GM23338 (cell line): ENCODE data around the gene FURIN. TPM values are rescaled to one million over a fixed set of nuclear protein-coding genes. Genes with fewer than 3 reads are reported as not detected.

Experiments used
- ATAC-seq: fragments of 200-7000 bp; cut with Tn5 transposase; 3 replicates; pipeline ENCODE4 v1.9.1; 2020
- DNase-seq: peaks from one replicate; pipeline ENCODE4 v3.0.0-alpha.2; 2015; ENCODE audit warnings: low spot score
- H2AFZ ChIP-seq: fragments of 200-600 bp; sonication (generic); 2 replicates; pipeline ENCODE4 v1.8.0; 2016; ENCODE audit warnings: antibody characterized with exemption, mild to moderate bottlenecking, moderate library complexity
- H3F3A ChIP-seq: fragments of 200-600 bp; sonication (generic); replicated peaks from 2 replicates; pipeline ENCODE4 v1.8.0; 2017; ENCODE audit warnings: antibody characterized with exemption, mixed run types, low read depth
- H3K27ac ChIP-seq: fragments of 200-600 bp; sonication (generic); 2 replicates; pipeline ENCODE4 v1.6.1; 2016; ENCODE audit warnings: low read depth
- H3K27me3 ChIP-seq: fragments of 200-600 bp; sonication (generic); 2 replicates; pipeline ENCODE4 v1.8.0; 2016; ENCODE audit warnings: mild to moderate bottlenecking, mixed run types, moderate library complexity; ENCODE audit not compliant: insufficient read depth
- H3K36me3 ChIP-seq: fragments of 200-600 bp; sonication (generic); 2 replicates; pipeline ENCODE4 v1.8.0; 2016; ENCODE audit warnings: mild to moderate bottlenecking; ENCODE audit not compliant: insufficient read depth
- H3K4me1 ChIP-seq: fragments of 200-600 bp; sonication (generic); 2 replicates; pipeline ENCODE4 v1.8.0; 2016; ENCODE audit warnings: mild to moderate bottlenecking, moderate library complexity; ENCODE audit not compliant: insufficient read depth
- H3K4me2 ChIP-seq: fragments of 200-600 bp; sonication (generic); 2 replicates; pipeline ENCODE4 v1.7.1; 2017; ENCODE audit warnings: mixed run types
- H3K4me3 ChIP-seq: fragments of 200-600 bp; sonication (generic); 2 replicates; pipeline ENCODE4 v1.6.1; 2016; ENCODE audit warnings: mixed run types
- H3K79me2 ChIP-seq: fragments of 200-600 bp; sonication (generic); replicated peaks from 2 replicates; pipeline ENCODE4 v1.8.0; 2017; ENCODE audit warnings: mild to moderate bottlenecking; ENCODE audit not compliant: insufficient read depth
- H3K9me2 ChIP-seq: fragments of 200-600 bp; sonication (generic); 2 replicates; pipeline ENCODE4 v1.8.0; 2017; ENCODE audit not compliant: insufficient read depth
- H4K20me1 ChIP-seq: fragments of 200-600 bp; sonication (generic); replicated peaks from 2 replicates; pipeline ENCODE4 v1.8.0; 2017; ENCODE audit warnings: mild to moderate bottlenecking; ENCODE audit not compliant: insufficient read depth
- H3K27ac Mint-ChIP-seq: 2 replicates; pipeline ENCODE4 v1.8.0; 2020; ENCODE audit warnings: inconsistent platforms, mild to moderate bottlenecking, moderate library complexity, mixed read lengths
- H3K27me3 Mint-ChIP-seq: 3 replicates; pipeline ENCODE4 v1.8.0; 2022; ENCODE audit warnings: low read depth, mild to moderate bottlenecking, moderate library complexity, mixed read lengths, inconsistent platforms; ENCODE audit not compliant: insufficient read depth, poor library complexity
- H3K36me3 Mint-ChIP-seq: 3 replicates; pipeline ENCODE4 v1.8.0; 2021; ENCODE audit warnings: low read depth, mild to moderate bottlenecking, inconsistent platforms, moderate library complexity, mixed read lengths
- H3K4me1 Mint-ChIP-seq: 3 replicates; pipeline ENCODE4 v1.8.0; 2020; ENCODE audit warnings: mild to moderate bottlenecking, inconsistent platforms, mixed read lengths
- H3K4me3 Mint-ChIP-seq: 3 replicates; pipeline ENCODE4 v1.8.0; 2021; ENCODE audit warnings: moderate library complexity, mild to moderate bottlenecking, inconsistent platforms, mixed read lengths
- H3K9me3 Mint-ChIP-seq: 3 replicates; pipeline ENCODE4 v1.8.0; 2020; ENCODE audit warnings: moderate library complexity, mild to moderate bottlenecking, inconsistent platforms, mixed read lengths
- CREB1 ChIP-seq: fragments of 250-450 bp; sonication (Bioruptor Pico); IDR thresholded peaks from 2 replicates; pipeline ENCODE4 v1.5.0; 2020; ENCODE audit warnings: low read depth, mild to moderate bottlenecking, moderate library complexity
- ETS1 ChIP-seq: IDR thresholded peaks from 2 replicates; pipeline ENCODE4 v1.6.1; 2016; ENCODE audit warnings: antibody characterized with exemption
- EZH2 ChIP-seq: fragments of 200-600 bp; sonication (generic); IDR thresholded peaks from one replicate; pipeline ENCODE4 v1.8.0; 2017; ENCODE audit warnings: antibody characterized with exemption, mild to moderate bottlenecking, low read depth; ENCODE audit not compliant: unreplicated experiment
- EZH2phosphoT487 ChIP-seq: fragments of 200-600 bp; sonication (generic); IDR thresholded peaks from one replicate; pipeline ENCODE4 v1.8.1; 2018; ENCODE audit warnings: antibody characterized with exemption; ENCODE audit not compliant: unreplicated experiment
- JUNB ChIP-seq: IDR thresholded peaks from one replicate; pipeline ENCODE4 v1.6.1; 2016; ENCODE audit warnings: antibody characterized with exemption; ENCODE audit not compliant: unreplicated experiment
- NANOG ChIP-seq: IDR thresholded peaks from 2 replicates; pipeline ENCODE4 v1.6.1; 2016; ENCODE audit warnings: antibody characterized with exemption, borderline replicate concordance
- POLR2AphosphoS5 ChIP-seq: IDR thresholded peaks from 2 replicates; pipeline ENCODE4 v1.6.1; 2016; ENCODE audit warnings: antibody characterized with exemption, low read depth
- STAT1 ChIP-seq: IDR thresholded peaks from one replicate; pipeline ENCODE4 v1.6.1; 2016; ENCODE audit warnings: antibody characterized with exemption; ENCODE audit not compliant: unreplicated experiment
- ZNF114 ChIP-seq: fragments of 250-450 bp; sonication (Bioruptor Pico); IDR thresholded peaks from 2 replicates; pipeline ENCODE4 v1.5.0; 2020; ENCODE audit warnings: mild to moderate bottlenecking, moderate library complexity
- ZNF331 ChIP-seq: fragments of 250-450 bp; sonication (Bioruptor Pico); IDR thresholded peaks from 2 replicates; pipeline ENCODE4 v1.5.0; 2020; ENCODE audit warnings: low read depth, mild to moderate bottlenecking, moderate library complexity
- polyA plus RNA-seq: library from polyadenylated mRNA; unstranded; fragments of >200 nt; fragmentation: Nextera tagmentation; extraction: Ambion mirVana; gene quantifications from 2 replicates; pipeline ENCODE4 v1.2.1, GENCODE V29; 2016
- total RNA-seq: library from RNA; depleted of rRNA; stranded (reverse); fragments of >200 nt; shearing (Covaris generic); gene quantifications from 2 replicates; pipeline ENCODE4 v1.2.3, GENCODE V29; 2014
- TF ChIP-seq, protein P1 (sequence below), 2 experiments: fragments of 200-600 bp in 1 of 2; sonication (generic) in 1 of 2; conservative IDR thresholded peaks; 2 replicates each; pipeline versions ENCODE4 v1.5.1 to v1.6.1; 2016 to 2017; ENCODE audit warnings: antibody characterized with exemption in 2 of 2, low read depth in 2 of 2, mild to moderate bottlenecking in 2 of 2, moderate library complexity in 1 of 2
- TF ChIP-seq, protein P2 (sequence below): IDR thresholded peaks from one replicate; pipeline ENCODE4 v1.6.1; 2018; ENCODE audit warnings: antibody characterized with exemption; ENCODE audit not compliant: unreplicated experiment
- TF ChIP-seq, protein P3 (sequence below): fragments of 250-450 bp; sonication (Bioruptor Pico); IDR thresholded peaks from 2 replicates; pipeline ENCODE4 v1.5.0; 2020; ENCODE audit warnings: mild to moderate bottlenecking, moderate library complexity

FURIN gene
- total and polyA plus RNA-seq, 2 experiments from 2014 or later, result 6.3 to 20.9 TPM

DNA sequence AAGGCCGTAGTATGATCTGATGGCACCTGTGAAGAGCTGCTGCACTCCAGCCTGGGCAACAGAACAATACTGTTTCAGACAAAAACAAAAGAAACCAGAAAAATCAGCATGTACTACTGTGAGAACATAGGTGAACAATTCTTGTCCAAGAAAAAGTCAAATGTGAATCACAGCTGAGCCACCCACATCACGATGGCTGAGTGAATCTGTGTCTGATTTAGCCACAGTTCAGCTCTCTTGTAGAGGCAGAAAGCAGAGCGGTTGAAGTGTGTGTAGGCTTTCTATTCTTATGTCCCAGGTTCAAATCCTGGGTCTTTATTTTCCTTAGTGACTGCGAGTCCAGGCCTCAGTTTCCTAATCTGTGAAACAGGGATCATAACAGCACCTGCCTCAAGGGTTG, 4.4 kb upstream of the FURIN start:
- H3K4me3 ChIP-seq, result no peak overlapping the region
- ATAC-seq, result no peak
- Mint-ChIP-seq H3K27ac (no peak overlapping the region), H3K4me3 (no peak overlapping the region), H3K36me3 (no peaks in the 10 kb centered on the region), H3K4me1 (peaks cover 29% of the 10 kb centered on the region), H3K27me3 (peaks cover 7% of the 10 kb centered on the region), H3K9me3 (no peaks in the 10 kb centered on the region)
- no peaks in the 10 kb centered on the region for H3K27me3 ChIP-seq
- H3K27ac ChIP-seq, result no peak overlapping the region
- DNase-seq, result no peak
- peaks cover 21% of the 10 kb centered on the region for H3K4me1 ChIP-seq
- H3K79me2 ChIP-seq, result no peaks in the 10 kb centered on the region
- H3F3A ChIP-seq, result peaks cover 3% of the 10 kb centered on the region
- H2AFZ ChIP-seq, result no peak overlapping the region
- no peaks in the 10 kb centered on the region for H3K9me2 ChIP-seq
- TF ChIP-seq, protein P1, sequence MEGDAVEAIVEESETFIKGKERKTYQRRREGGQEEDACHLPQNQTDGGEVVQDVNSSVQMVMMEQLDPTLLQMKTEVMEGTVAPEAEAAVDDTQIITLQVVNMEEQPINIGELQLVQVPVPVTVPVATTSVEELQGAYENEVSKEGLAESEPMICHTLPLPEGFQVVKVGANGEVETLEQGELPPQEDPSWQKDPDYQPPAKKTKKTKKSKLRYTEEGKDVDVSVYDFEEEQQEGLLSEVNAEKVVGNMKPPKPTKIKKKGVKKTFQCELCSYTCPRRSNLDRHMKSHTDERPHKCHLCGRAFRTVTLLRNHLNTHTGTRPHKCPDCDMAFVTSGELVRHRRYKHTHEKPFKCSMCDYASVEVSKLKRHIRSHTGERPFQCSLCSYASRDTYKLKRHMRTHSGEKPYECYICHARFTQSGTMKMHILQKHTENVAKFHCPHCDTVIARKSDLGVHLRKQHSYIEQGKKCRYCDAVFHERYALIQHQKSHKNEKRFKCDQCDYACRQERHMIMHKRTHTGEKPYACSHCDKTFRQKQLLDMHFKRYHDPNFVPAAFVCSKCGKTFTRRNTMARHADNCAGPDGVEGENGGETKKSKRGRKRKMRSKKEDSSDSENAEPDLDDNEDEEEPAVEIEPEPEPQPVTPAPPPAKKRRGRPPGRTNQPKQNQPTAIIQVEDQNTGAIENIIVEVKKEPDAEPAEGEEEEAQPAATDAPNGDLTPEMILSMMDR (conservative IDR thresholded peaks at IDR 0.05; ENCODE audit: low read depth in 2 of 2), result no peak
- TF ChIP-seq ETS1, result no peak
- TF ChIP-seq EZH2, result no peak
- TF ChIP-seq JUNB, result no peak
- TF ChIP-seq, protein P2, sequence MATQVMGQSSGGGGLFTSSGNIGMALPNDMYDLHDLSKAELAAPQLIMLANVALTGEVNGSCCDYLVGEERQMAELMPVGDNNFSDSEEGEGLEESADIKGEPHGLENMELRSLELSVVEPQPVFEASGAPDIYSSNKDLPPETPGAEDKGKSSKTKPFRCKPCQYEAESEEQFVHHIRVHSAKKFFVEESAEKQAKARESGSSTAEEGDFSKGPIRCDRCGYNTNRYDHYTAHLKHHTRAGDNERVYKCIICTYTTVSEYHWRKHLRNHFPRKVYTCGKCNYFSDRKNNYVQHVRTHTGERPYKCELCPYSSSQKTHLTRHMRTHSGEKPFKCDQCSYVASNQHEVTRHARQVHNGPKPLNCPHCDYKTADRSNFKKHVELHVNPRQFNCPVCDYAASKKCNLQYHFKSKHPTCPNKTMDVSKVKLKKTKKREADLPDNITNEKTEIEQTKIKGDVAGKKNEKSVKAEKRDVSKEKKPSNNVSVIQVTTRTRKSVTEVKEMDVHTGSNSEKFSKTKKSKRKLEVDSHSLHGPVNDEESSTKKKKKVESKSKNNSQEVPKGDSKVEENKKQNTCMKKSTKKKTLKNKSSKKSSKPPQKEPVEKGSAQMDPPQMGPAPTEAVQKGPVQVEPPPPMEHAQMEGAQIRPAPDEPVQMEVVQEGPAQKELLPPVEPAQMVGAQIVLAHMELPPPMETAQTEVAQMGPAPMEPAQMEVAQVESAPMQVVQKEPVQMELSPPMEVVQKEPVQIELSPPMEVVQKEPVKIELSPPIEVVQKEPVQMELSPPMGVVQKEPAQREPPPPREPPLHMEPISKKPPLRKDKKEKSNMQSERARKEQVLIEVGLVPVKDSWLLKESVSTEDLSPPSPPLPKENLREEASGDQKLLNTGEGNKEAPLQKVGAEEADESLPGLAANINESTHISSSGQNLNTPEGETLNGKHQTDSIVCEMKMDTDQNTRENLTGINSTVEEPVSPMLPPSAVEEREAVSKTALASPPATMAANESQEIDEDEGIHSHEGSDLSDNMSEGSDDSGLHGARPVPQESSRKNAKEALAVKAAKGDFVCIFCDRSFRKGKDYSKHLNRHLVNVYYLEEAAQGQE, result no peak
- TF ChIP-seq CREB1 (CRISPR knock-in tag), result no peak
- TF ChIP-seq, protein P3, sequence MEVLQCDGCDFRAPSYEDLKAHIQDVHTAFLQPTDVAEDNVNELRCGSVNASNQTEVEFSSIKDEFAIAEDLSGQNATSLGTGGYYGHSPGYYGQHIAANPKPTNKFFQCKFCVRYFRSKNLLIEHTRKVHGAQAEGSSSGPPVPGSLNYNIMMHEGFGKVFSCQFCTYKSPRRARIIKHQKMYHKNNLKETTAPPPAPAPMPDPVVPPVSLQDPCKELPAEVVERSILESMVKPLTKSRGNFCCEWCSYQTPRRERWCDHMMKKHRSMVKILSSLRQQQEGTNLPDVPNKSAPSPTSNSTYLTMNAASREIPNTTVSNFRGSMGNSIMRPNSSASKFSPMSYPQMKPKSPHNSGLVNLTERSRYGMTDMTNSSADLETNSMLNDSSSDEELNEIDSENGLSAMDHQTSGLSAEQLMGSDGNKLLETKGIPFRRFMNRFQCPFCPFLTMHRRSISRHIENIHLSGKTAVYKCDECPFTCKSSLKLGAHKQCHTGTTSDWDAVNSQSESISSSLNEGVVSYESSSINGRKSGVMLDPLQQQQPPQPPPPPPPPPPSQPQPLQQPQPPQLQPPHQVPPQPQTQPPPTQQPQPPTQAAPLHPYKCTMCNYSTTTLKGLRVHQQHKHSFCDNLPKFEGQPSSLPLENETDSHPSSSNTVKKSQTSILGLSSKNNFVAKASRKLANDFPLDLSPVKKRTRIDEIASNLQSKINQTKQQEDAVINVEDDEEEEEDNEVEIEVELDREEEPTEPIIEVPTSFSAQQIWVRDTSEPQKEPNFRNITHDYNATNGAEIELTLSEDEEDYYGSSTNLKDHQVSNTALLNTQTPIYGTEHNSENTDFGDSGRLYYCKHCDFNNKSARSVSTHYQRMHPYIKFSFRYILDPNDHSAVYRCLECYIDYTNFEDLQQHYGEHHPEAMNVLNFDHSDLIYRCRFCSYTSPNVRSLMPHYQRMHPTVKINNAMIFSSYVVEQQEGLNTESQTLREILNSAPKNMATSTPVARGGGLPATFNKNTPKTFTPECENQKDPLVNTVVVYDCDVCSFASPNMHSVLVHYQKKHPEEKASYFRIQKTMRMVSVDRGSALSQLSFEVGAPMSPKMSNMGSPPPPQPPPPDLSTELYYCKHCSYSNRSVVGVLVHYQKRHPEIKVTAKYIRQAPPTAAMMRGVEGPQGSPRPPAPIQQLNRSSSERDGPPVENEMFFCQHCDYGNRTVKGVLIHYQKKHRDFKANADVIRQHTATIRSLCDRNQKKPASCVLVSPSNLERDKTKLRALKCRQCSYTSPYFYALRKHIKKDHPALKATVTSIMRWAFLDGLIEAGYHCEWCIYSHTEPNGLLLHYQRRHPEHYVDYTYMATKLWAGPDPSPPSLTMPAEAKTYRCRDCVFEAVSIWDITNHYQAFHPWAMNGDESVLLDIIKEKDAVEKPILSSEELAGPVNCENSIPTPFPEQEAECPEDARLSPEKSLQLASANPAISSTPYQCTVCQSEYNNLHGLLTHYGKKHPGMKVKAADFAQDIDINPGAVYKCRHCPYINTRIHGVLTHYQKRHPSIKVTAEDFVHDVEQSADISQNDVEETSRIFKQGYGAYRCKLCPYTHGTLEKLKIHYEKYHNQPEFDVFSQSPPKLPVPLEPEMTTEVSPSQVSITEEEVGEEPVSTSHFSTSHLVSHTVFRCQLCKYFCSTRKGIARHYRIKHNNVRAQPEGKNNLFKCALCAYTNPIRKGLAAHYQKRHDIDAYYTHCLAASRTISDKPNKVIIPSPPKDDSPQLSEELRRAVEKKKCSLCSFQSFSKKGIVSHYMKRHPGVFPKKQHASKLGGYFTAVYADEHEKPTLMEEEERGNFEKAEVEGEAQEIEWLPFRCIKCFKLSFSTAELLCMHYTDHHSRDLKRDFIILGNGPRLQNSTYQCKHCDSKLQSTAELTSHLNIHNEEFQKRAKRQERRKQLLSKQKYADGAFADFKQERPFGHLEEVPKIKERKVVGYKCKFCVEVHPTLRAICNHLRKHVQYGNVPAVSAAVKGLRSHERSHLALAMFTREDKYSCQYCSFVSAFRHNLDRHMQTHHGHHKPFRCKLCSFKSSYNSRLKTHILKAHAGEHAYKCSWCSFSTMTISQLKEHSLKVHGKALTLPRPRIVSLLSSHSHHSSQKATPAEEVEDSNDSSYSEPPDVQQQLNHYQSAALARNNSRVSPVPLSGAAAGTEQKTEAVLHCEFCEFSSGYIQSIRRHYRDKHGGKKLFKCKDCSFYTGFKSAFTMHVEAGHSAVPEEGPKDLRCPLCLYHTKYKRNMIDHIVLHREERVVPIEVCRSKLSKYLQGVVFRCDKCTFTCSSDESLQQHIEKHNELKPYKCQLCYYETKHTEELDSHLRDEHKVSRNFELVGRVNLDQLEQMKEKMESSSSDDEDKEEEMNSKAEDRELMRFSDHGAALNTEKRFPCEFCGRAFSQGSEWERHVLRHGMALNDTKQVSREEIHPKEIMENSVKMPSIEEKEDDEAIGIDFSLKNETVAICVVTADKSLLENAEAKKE, result no peak
- no peak for TF ChIP-seq EZH2phosphoT487
- TF ChIP-seq POLR2AphosphoS5, result no peak
- no peak for TF ChIP-seq NANOG
- no peak for TF ChIP-seq STAT1
- TF ChIP-seq ZNF114 (CRISPR knock-in tag), result no peak
- no peak for TF ChIP-seq ZNF331
- H3K4me2 ChIP-seq, result no peak overlapping the region
- no peaks in the 10 kb centered on the region for H4K20me1 ChIP-seq
- no peaks in the 10 kb centered on the region for H3K36me3 ChIP-seq
